HL-60 (cell line): Measurements from ENCODE around the gene NT5C3A.

Source experiments
- DNase-seq, 2 experiments: peaks; one replicate each; pipeline ENCODE4 v3.0.0-alpha.2; 2010 to 2020; ENCODE audit warnings: low read depth in 1 of 2, low spot score in 1 of 2
- H3K27ac ChIP-seq: fragments of 250-450 bp; sonication (Bioruptor Pico); replicated peaks from 2 replicates; pipeline ENCODE4 v1.5.1; 2020; ENCODE audit warnings: mild to moderate bottlenecking, moderate library complexity
- H3K27me3 ChIP-seq: fragments of 250-450 bp; sonication (Bioruptor Pico); 2 replicates; pipeline ENCODE4 v1.5.1; 2021; ENCODE audit warnings: mild to moderate bottlenecking, moderate library complexity; ENCODE audit not compliant: insufficient read depth, poor library complexity, severe bottlenecking
- H3K4me3 ChIP-seq: replicated peaks from 2 replicates; pipeline ENCODE4 v1.5.1; 2011; ENCODE audit warnings: mild to moderate bottlenecking, control low read depth, low read length; ENCODE audit not compliant: insufficient read depth
- CTCF ChIP-seq: IDR thresholded peaks from one replicate; pipeline ENCODE4 v1.5.1; 2011; ENCODE audit warnings: low read length, control low read depth, inconsistent platforms; ENCODE audit not compliant: insufficient read depth
- GABPA ChIP-seq: IDR thresholded peaks from 2 replicates; pipeline ENCODE4 v1.6.1; 2012; ENCODE audit warnings: low read depth
- POLR2AphosphoS5 ChIP-seq: IDR thresholded peaks from 2 replicates; pipeline ENCODE4 v1.6.1; 2012; ENCODE audit warnings: low read depth
- SPI1 ChIP-seq: IDR thresholded peaks from 2 replicates; pipeline ENCODE4 v1.6.1; 2012; ENCODE audit warnings: low read depth, mild to moderate bottlenecking, borderline replicate concordance
- TF ChIP-seq, protein P1 (sequence below): IDR thresholded peaks from 2 replicates; pipeline ENCODE4 v1.6.1; 2012; ENCODE audit warnings: low read depth; ENCODE audit not compliant: insufficient replicate concordance

NT5C3A gene

DNA sequence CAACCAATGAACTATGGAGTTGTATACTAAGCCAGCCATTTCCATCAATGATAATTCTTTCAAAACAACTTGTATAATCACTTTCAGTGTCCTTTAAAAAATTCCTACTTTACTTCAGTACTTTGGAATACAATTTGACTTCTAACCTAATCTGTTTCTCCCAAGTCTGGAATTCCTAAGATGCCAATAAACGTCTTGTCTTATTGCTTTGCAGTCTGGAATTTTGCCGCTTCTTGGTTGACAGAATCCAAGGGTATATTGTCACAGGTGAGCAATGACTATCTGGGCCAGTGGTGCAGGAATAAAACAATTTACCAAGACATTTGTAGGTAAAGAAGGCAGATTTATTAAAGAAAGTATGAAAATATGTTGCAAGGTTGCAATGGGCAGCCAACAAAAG lies 24.8 kb upstream of the NT5C3A start:
- Histone ChIP-seq H3K27ac (no peak overlapping the region), H3K4me3 (no peak overlapping the region), H3K27me3 (no peaks in the 10 kb centered on the region)
- no peak for TF ChIP-seq GABPA
- TF ChIP-seq, protein P1, sequence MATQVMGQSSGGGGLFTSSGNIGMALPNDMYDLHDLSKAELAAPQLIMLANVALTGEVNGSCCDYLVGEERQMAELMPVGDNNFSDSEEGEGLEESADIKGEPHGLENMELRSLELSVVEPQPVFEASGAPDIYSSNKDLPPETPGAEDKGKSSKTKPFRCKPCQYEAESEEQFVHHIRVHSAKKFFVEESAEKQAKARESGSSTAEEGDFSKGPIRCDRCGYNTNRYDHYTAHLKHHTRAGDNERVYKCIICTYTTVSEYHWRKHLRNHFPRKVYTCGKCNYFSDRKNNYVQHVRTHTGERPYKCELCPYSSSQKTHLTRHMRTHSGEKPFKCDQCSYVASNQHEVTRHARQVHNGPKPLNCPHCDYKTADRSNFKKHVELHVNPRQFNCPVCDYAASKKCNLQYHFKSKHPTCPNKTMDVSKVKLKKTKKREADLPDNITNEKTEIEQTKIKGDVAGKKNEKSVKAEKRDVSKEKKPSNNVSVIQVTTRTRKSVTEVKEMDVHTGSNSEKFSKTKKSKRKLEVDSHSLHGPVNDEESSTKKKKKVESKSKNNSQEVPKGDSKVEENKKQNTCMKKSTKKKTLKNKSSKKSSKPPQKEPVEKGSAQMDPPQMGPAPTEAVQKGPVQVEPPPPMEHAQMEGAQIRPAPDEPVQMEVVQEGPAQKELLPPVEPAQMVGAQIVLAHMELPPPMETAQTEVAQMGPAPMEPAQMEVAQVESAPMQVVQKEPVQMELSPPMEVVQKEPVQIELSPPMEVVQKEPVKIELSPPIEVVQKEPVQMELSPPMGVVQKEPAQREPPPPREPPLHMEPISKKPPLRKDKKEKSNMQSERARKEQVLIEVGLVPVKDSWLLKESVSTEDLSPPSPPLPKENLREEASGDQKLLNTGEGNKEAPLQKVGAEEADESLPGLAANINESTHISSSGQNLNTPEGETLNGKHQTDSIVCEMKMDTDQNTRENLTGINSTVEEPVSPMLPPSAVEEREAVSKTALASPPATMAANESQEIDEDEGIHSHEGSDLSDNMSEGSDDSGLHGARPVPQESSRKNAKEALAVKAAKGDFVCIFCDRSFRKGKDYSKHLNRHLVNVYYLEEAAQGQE = no peak
- no peak for TF ChIP-seq CTCF
- no peak for TF ChIP-seq POLR2AphosphoS5
- TF ChIP-seq SPI1 = no peak
- DNase-seq = no peak

DNA sequence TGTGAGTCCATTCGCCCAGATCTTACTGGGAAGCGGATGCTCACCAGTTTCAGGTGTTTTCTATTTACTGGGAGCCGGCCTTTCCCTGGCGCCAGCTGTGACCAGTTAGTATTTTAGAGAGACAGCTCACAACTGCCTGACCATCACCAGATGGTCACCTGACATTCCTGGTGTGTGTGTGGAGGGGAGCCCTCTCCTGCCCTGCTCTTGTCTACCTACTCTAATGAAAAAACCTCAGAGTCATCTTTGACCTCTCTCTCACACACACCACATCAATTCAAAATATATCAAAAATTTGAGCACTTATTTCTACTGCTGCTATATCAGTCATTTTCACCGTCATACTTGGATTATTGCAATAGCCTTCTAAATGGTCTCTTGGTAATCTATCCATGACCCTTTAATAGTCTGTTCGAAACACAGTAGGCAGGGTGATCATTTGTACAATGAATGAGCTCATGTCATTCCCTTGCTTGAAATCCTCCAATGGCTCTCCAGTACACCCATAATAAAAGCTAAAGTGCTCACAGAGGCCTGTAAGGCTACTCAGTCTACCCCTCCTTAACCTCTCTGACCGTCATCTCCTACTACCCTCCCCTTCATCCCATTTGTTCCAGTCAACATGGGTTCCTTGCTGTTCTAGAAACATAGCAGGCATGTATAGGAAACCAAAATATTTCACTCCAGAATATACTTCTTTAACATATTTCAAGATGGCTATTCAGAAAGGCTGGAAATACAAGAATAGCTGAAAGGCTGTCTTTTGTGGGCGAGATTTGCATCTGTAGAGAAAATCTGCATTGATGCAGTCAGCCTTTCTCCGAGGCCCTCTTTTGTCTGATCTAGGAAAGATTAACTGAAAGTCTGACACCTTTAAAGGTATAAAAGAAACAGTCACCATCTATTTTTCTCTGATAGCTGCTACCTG lies 17.5 kb upstream of the NT5C3A start:
- Histone ChIP-seq H3K27me3 (no peaks in the 10 kb centered on the region), H3K4me3 (no peak overlapping the region), H3K27ac (no peak overlapping the region)
- DNase-seq = no peak
- TF ChIP-seq, protein P1 = no peak
- TF ChIP-seq SPI1 = no peak
- no peak for TF ChIP-seq GABPA
- TF ChIP-seq POLR2AphosphoS5 = no peak
- TF ChIP-seq CTCF = no peak

GRCh38 chr7:33079096-33079495 lies 16.5 kb upstream of the NT5C3A start:
- H3K27me3 ChIP-seq = no peaks in the 10 kb centered on the region
- H3K4me3 ChIP-seq = no peak overlapping the region
- TF ChIP-seq SPI1 (no peak), CTCF (no peak), POLR2AphosphoS5 (no peak), GABPA (no peak)
- TF ChIP-seq, protein P1 = no peak
- no peak for DNase-seq
- no peak overlapping the region for H3K27ac ChIP-seq
